ENCODE results near the gene IFI27L1. TPM values are rescaled to one million over a fixed set of nuclear protein-coding genes. Genes with fewer than 3 reads are reported as not detected.

IFI27L1 gene
- total RNA-seq, 1 donor from 2014 or later = 5.7 TPM

DNA sequence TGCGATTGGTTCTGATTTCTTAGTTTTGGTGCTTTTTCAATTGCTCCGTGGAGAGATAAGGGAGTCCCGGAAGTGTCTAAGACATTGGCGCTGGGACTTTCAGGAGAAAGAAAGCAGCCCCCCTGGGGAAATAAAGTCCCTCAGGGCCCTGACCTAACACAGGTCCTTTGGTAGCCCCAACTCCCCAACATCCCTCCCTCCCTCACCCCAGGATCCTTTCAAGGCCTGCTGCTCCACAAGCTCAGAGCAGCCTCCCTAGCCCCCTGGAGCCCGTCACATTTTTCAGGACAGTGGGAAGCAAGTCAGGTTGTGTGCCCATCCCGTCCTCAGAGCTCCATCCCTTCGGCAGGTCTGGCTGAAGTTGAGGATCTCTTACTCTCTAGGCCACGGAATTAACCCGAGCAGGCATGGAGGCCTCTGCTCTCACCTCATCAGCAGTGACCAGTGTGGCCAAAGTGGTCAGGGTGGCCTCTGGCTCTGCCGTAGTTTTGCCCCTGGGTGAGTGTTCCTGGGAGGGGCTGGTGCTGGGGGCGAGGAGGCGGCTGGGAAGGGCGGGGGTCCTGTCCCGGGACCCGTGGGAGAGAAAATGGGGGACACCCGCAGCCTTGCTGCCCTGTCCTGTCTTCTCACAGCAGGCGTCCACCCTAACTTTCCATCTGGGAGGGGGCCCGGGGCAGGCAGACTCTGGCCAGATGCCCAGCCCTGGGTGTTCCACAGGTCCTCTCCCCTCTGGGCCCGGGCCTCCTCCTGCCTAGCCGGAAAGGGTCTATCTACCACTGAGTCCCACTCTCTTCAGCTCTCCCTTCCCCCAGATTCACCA is 30.4 kb downstream of the IFI27L1 start:
- Histone ChIP-seq H3K36me3 (ENCODE audit: control insufficient read depth in 3 of 3, insufficient read depth in 3 of 3, low read length in 3 of 3) (no peaks in the 10 kb centered on the region), H3K4me3 (ENCODE audit: low read length in 3 of 3) (peak overlapping the region; percentile 49 to 77 (median 67)), H3K4me1 (ENCODE audit: control insufficient read depth in 3 of 3, insufficient read depth in 3 of 3, low read length in 3 of 3) (peaks cover 13 to 19% (median 16%) of the 10 kb centered on the region in 3 donors)

DNA sequence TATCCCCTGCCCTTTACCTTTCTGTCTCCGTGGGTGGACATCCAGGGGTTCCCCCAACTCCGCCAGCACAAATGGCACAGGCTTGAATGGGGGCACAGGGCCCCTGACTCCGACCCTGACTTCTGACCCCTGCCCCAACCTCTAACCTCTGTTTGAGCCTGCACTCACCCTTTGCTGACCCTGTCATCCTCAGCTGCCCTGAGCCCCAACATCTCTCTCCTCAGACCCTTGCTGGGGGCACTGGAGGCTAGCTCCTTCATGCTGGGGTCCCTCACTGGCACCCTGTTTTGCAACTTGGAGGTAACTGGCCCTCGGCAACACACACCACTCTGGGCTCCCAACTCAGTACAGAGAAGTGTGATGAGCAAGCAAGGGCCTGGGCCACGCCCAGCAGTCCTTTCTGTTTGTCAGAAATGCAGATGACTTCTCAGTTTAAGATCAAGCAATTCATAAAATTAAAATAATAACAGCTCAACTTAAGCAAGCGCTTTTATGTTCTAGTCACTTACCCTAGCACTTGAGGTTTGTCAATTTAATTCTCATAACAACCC is 31.5 kb downstream of the IFI27L1 start:
- Histone ChIP-seq H3K27ac (ENCODE audit: low read depth, low read length) (no peak overlapping the region), H3K4me1 (ENCODE audit: control insufficient read depth in 3 of 3, insufficient read depth in 3 of 3, low read length in 3 of 3) (peaks cover 13 to 19% (median 16%) of the 10 kb centered on the region in 3 donors), H3K27me3 (ENCODE audit: control insufficient read depth in 3 of 3, insufficient read depth in 3 of 3, low read length in 3 of 3) (peaks cover 0 to 8% (median 0%) of the 10 kb centered on the region in 3 donors), H3K9me3 (ENCODE audit: control insufficient read depth in 3 of 3, low read length in 3 of 3) (no peaks in the 10 kb centered on the region), H3K9ac (ENCODE audit: low read depth in 1 of 3, low read length in 3 of 3) (peak overlapping the region in 1 of 3 donors; percentile 3), H3K36me3 (ENCODE audit: control insufficient read depth in 3 of 3, insufficient read depth in 3 of 3, low read length in 3 of 3) (no peaks in the 10 kb centered on the region), H3K4me3 (ENCODE audit: low read length in 3 of 3) (peak overlapping the region in 2 of 3 donors; percentile 52 to 77)

More for the DNA sequence above, 30.4 kb downstream of the IFI27L1 start:
- Histone ChIP-seq H3K27me3 (ENCODE audit: control insufficient read depth in 3 of 3, insufficient read depth in 3 of 3, low read length in 3 of 3) (peaks cover 0 to 8% (median 0%) of the 10 kb centered on the region in 3 donors), H3K27ac (ENCODE audit: low read depth, low read length) (peak overlapping the region; percentile 76), H3K9ac (ENCODE audit: low read depth in 1 of 3, low read length in 3 of 3) (peak overlapping the region; percentile 39 to 81 (median 66)), H3K9me3 (ENCODE audit: control insufficient read depth in 3 of 3, low read length in 3 of 3) (no peaks in the 10 kb centered on the region)

DNA sequence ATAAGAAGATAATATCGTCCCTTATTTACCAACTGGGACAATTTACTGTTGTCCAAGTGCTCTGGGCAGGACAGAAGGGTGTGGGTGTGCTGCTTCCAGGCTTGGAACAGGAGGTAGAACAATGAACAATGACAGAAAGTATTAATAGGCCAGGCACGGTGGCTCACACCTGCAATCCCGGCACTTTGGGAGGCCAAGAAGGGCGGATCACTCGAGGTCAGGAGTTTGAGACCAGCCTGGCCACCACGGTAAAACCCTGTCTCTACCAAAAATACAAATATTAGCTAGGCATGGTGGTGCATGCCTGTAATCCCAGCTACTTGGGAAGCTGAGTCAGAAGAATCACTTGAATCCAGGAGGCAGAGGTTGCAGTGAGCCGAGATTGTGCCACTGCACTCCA is 32.0 kb downstream of the IFI27L1 start:
- Histone ChIP-seq H3K9ac (ENCODE audit: low read depth in 1 of 3, low read length in 3 of 3) (no peak overlapping the region), H3K9me3 (ENCODE audit: control insufficient read depth in 3 of 3, low read length in 3 of 3) (no peaks in the 10 kb centered on the region), H3K36me3 (ENCODE audit: control insufficient read depth in 3 of 3, insufficient read depth in 3 of 3, low read length in 3 of 3) (no peaks in the 10 kb centered on the region), H3K27me3 (ENCODE audit: control insufficient read depth in 3 of 3, insufficient read depth in 3 of 3, low read length in 3 of 3) (peaks cover 0 to 8% (median 0%) of the 10 kb centered on the region in 3 donors), H3K4me1 (ENCODE audit: control insufficient read depth in 3 of 3, insufficient read depth in 3 of 3, low read length in 3 of 3) (peaks cover 13 to 19% (median 16%) of the 10 kb centered on the region in 3 donors), H3K27ac (ENCODE audit: low read depth, low read length) (no peak overlapping the region), H3K4me3 (ENCODE audit: low read length in 3 of 3) (no peak overlapping the region)

GRCh38 chr14:94113490-94113889 is 32.4 kb downstream of the IFI27L1 start:
- no peak overlapping the region for H3K27ac ChIP-seq (ENCODE audit: low read depth, low read length)
- H3K27me3 ChIP-seq (ENCODE audit: control insufficient read depth in 3 of 3, insufficient read depth in 3 of 3, low read length in 3 of 3) = peaks cover 0 to 8% (median 0%) of the 10 kb centered on the region in 3 donors
- H3K9me3 ChIP-seq (ENCODE audit: control insufficient read depth in 3 of 3, low read length in 3 of 3) = no peaks in the 10 kb centered on the region
- H3K9ac ChIP-seq (ENCODE audit: low read depth in 1 of 3, low read length in 3 of 3) = no peak overlapping the region
- peaks cover 13 to 19% (median 16%) of the 10 kb centered on the region in 3 donors for H3K4me1 ChIP-seq (ENCODE audit: control insufficient read depth in 3 of 3, insufficient read depth in 3 of 3, low read length in 3 of 3)
- no peak overlapping the region for H3K4me3 ChIP-seq (ENCODE audit: low read length in 3 of 3)
- no peaks in the 10 kb centered on the region for H3K36me3 ChIP-seq (ENCODE audit: control insufficient read depth in 3 of 3, insufficient read depth in 3 of 3, low read length in 3 of 3)

- peaks cover 0 to 1% (median under 1%) of the 10 kb centered on the region in 3 donors for H3K9me3 ChIP-seq (ENCODE audit: control insufficient read depth in 3 of 3, low read length in 3 of 3)
- H3K9ac ChIP-seq (ENCODE audit: low read depth in 1 of 3, low read length in 3 of 3) = no peak overlapping the region
- H3K4me3 ChIP-seq (ENCODE audit: low read length in 3 of 3) = peak overlapping the region in 1 of 3 donors; percentile 23
- H3K36me3 ChIP-seq (ENCODE audit: control insufficient read depth in 3 of 3, insufficient read depth in 3 of 3, low read length in 3 of 3) = no peaks in the 10 kb centered on the region
- peaks cover 13 to 19% (median 16%) of the 10 kb centered on the region in 3 donors for H3K4me1 ChIP-seq (ENCODE audit: control insufficient read depth in 3 of 3, insufficient read depth in 3 of 3, low read length in 3 of 3)
- H3K27me3 ChIP-seq (ENCODE audit: control insufficient read depth in 3 of 3, insufficient read depth in 3 of 3, low read length in 3 of 3) = peaks cover 0 to 8% (median 0%) of the 10 kb centered on the region in 3 donors
- no peak overlapping the region for H3K27ac ChIP-seq (ENCODE audit: low read depth, low read length)
Observed at GRCh38 chr14:94113908-94114588, 32.9 kb downstream of the IFI27L1 start.

DNA sequence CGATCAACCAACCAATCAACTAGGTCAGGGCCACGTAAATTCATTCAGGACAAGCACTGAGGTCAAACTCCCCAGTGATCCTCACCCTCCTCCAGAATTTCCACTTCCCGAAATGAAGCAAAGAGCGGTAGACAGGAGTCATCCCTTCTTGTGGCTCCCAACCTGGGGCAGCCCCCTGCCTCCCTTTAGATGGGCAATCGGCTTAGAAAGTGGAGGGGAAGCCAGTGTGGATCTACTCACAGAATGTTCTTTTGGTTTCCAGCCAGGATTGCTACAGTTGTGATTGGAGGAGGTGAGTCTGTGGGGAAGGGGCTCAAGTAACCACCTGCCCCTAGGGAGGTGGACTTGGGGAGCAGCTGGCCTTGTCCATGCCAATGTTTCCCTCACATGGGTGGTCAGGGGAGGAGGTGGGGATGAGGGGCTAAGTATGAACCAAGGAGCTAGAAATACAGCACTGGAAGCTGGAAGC is 33.5 kb downstream of the IFI27L1 start:
- Histone ChIP-seq H3K4me1 (ENCODE audit: control insufficient read depth in 3 of 3, insufficient read depth in 3 of 3, low read length in 3 of 3) (peaks cover 13 to 19% (median 16%) of the 10 kb centered on the region in 3 donors), H3K4me3 (ENCODE audit: low read length in 3 of 3) (peak overlapping the region in 1 of 3 donors; percentile 0), H3K9ac (ENCODE audit: low read depth in 1 of 3, low read length in 3 of 3) (peak overlapping the region in 1 of 3 donors; percentile 25), H3K27me3 (ENCODE audit: control insufficient read depth in 3 of 3, insufficient read depth in 3 of 3, low read length in 3 of 3) (peaks cover 0 to 8% (median 0%) of the 10 kb centered on the region in 3 donors), H3K36me3 (ENCODE audit: control insufficient read depth in 3 of 3, insufficient read depth in 3 of 3, low read length in 3 of 3) (no peaks in the 10 kb centered on the region), H3K27ac (ENCODE audit: low read depth, low read length) (peak overlapping the region; percentile 41), H3K9me3 (ENCODE audit: control insufficient read depth in 3 of 3, low read length in 3 of 3) (peaks cover 5 to 7% (median 6%) of the 10 kb centered on the region in 3 donors)

- Histone ChIP-seq H3K9me3 (ENCODE audit: control insufficient read depth in 3 of 3, low read length in 3 of 3) (peaks cover 6 to 7% (median 6%) of the 10 kb centered on the region in 3 donors), H3K36me3 (ENCODE audit: control insufficient read depth in 3 of 3, insufficient read depth in 3 of 3, low read length in 3 of 3) (no peaks in the 10 kb centered on the region), H3K9ac (ENCODE audit: low read depth in 1 of 3, low read length in 3 of 3) (no peak overlapping the region), H3K27me3 (ENCODE audit: control insufficient read depth in 3 of 3, insufficient read depth in 3 of 3, low read length in 3 of 3) (peaks cover 0 to 8% (median 0%) of the 10 kb centered on the region in 3 donors), H3K27ac (ENCODE audit: low read depth, low read length) (no peak overlapping the region), H3K4me3 (ENCODE audit: low read length in 3 of 3) (no peak overlapping the region), H3K4me1 (ENCODE audit: control insufficient read depth in 3 of 3, insufficient read depth in 3 of 3, low read length in 3 of 3) (peaks cover 13 to 15% (median 14%) of the 10 kb centered on the region in 3 donors)
Observed at GRCh38 chr14:94115058-94115591, 34.0 kb downstream of the IFI27L1 start.

DNA sequence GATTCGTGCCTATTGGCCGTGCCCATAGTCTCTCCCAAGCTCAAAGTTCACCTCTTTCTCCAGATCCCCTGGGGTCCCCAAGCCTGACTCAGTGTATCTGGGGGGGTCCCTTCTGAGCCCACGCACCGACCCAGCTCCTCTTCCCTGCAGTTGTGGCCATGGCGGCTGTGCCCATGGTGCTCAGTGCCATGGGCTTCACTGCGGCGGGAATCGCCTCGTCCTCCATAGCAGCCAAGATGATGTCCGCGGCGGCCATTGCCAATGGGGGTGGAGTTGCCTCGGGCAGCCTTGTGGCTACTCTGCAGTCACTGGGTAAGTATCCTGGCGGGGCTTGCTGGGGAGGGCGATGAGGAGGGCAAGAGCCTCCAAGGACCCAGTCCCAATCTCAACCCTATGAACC is 34.5 kb downstream of the IFI27L1 start:
- H3K9ac ChIP-seq (ENCODE audit: low read depth in 1 of 3, low read length in 3 of 3) = no peak overlapping the region
- H3K4me1 ChIP-seq (ENCODE audit: control insufficient read depth in 3 of 3, insufficient read depth in 3 of 3, low read length in 3 of 3) = peaks cover 13 to 15% (median 14%) of the 10 kb centered on the region in 3 donors
- H3K36me3 ChIP-seq (ENCODE audit: control insufficient read depth in 3 of 3, insufficient read depth in 3 of 3, low read length in 3 of 3) = no peaks in the 10 kb centered on the region
- H3K27me3 ChIP-seq (ENCODE audit: control insufficient read depth in 3 of 3, insufficient read depth in 3 of 3, low read length in 3 of 3) = peaks cover 0 to 8% (median 0%) of the 10 kb centered on the region in 3 donors
- peaks cover 6 to 11% (median 6%) of the 10 kb centered on the region in 3 donors for H3K9me3 ChIP-seq (ENCODE audit: control insufficient read depth in 3 of 3, low read length in 3 of 3)
- H3K4me3 ChIP-seq (ENCODE audit: low read length in 3 of 3) = no peak overlapping the region
- no peak overlapping the region for H3K27ac ChIP-seq (ENCODE audit: low read depth, low read length)

- no peak overlapping the region for H3K9ac ChIP-seq (ENCODE audit: low read depth in 1 of 3, low read length in 3 of 3)
- no peak overlapping the region for H3K4me3 ChIP-seq (ENCODE audit: low read length in 3 of 3)
- H3K27me3 ChIP-seq (ENCODE audit: control insufficient read depth in 3 of 3, insufficient read depth in 3 of 3, low read length in 3 of 3) = peaks cover 0 to 8% (median 0%) of the 10 kb centered on the region in 3 donors
Observed at GRCh38 chr14:94116701-94117100, 35.6 kb downstream of the IFI27L1 start.

More at GRCh38 chr14:94116701-94117100, 35.6 kb downstream of the IFI27L1 start:
- Histone ChIP-seq H3K9me3 (ENCODE audit: control insufficient read depth in 3 of 3, low read length in 3 of 3) (peaks cover 6 to 15% (median 6%) of the 10 kb centered on the region in 3 donors), H3K4me1 (ENCODE audit: control insufficient read depth in 3 of 3, insufficient read depth in 3 of 3, low read length in 3 of 3) (peaks cover 13 to 15% (median 14%) of the 10 kb centered on the region in 3 donors), H3K27ac (ENCODE audit: low read depth, low read length) (no peak overlapping the region), H3K36me3 (ENCODE audit: control insufficient read depth in 3 of 3, insufficient read depth in 3 of 3, low read length in 3 of 3) (no peaks in the 10 kb centered on the region)

Data from skeletal muscle tissue (tissue), 4 donors.